GM19023 (cell line): ENCODE measurements around the gene ERC2.
A peak's percentile ranks its signal among the peaks of the same experiment; 100 is the strongest.
"Not testable (repeated sequence)": the region's sequence is repeated elsewhere in the genome, so short reads cannot be mapped to it uniquely, and the experiment has no call there.

Experiments used
- ATAC-seq: cut with Tn5 transposase; IDR thresholded peaks from one replicate; pipeline ENCODE4 v1.9.1; 2021; ENCODE audit warnings: mild to moderate bottlenecking, moderate library complexity; ENCODE audit not compliant: unreplicated experiment

ERC2 gene

GRCh38 chr3:56468184-56469106 is at the start of gene ERC2:
Gene ERC2, minus strand, starts transcription at chr3:56468467.
- ATAC-seq = no peak

GRCh38 chr3:56502738-56503137 is 34.5 kb upstream of the ERC2 start:
- ATAC-seq = no peak

- ATAC-seq = not testable (repeated sequence)
Observed at GRCh38 chr3:56496376-56496775, 28.1 kb upstream of the ERC2 start.

GRCh38 chr3:56494679-56495322 is 26.5 kb upstream of the ERC2 start:
- ATAC-seq = peak; percentile 85

- no peak for ATAC-seq
Observed at GRCh38 chr3:56491566-56491965, 23.3 kb upstream of the ERC2 start.

GRCh38 chr3:56488812-56489600 is 20.7 kb upstream of the ERC2 start:
- ATAC-seq = no peak

- no peak for ATAC-seq
Observed at GRCh38 chr3:56484525-56485032, 16.3 kb upstream of the ERC2 start.

GRCh38 chr3:56484122-56484521 is 15.9 kb upstream of the ERC2 start:
- ATAC-seq = no peak

GRCh38 chr3:56477646-56478045 is 9.4 kb upstream of the ERC2 start:
- ATAC-seq = no peak

- ATAC-seq = no peak
Observed at GRCh38 chr3:56476771-56477170, 8.5 kb upstream of the ERC2 start.

GRCh38 chr3:56471771-56472170 is 3.5 kb upstream of the ERC2 start:
- no peak for ATAC-seq

GRCh38 chr3:56469141-56469540 is 874 bp upstream of the ERC2 start:
- no peak for ATAC-seq

GRCh38 chr3:56467801-56468183 is 475 bp downstream of the ERC2 start:
- no peak for ATAC-seq

- ATAC-seq = peak; percentile 54
Observed at GRCh38 chr3:56467108-56467507, 1.2 kb downstream of the ERC2 start.

GRCh38 chr3:56459719-56460118 is 8.5 kb downstream of the ERC2 start:
- no peak for ATAC-seq

GRCh38 chr3:56459104-56459496 is 9.2 kb downstream of the ERC2 start:
- ATAC-seq = no peak

GRCh38 chr3:56458496-56459103 is 9.7 kb downstream of the ERC2 start:
- no peak for ATAC-seq

GRCh38 chr3:56456117-56456516 is 12.2 kb downstream of the ERC2 start:
- ATAC-seq = no peak

- ATAC-seq = no peak
Observed at GRCh38 chr3:56453011-56453410, 15.3 kb downstream of the ERC2 start.

- ATAC-seq = no peak
Observed at GRCh38 chr3:56452085-56452484, 16.2 kb downstream of the ERC2 start.

GRCh38 chr3:56443372-56443771 is 24.9 kb downstream of the ERC2 start:
- ATAC-seq = no peak
